Ramos (cell line): ENCODE results near the gene TMEM9.
"Not testable (repeated sequence)": the region's sequence is repeated elsewhere in the genome, so short reads cannot be mapped to it uniquely, and the experiment has no call there.

Experiments used
- in situ Hi-C: fragments of 300-500 bp; cut with MboI; formaldehyde crosslinking; loops from one replicate; pipeline ENCODE4 v1.14.3; 2022; ENCODE audit warnings: low sequenced_read_pairs; ENCODE audit not compliant: unreplicated experiment

Gene TMEM9

DNA sequence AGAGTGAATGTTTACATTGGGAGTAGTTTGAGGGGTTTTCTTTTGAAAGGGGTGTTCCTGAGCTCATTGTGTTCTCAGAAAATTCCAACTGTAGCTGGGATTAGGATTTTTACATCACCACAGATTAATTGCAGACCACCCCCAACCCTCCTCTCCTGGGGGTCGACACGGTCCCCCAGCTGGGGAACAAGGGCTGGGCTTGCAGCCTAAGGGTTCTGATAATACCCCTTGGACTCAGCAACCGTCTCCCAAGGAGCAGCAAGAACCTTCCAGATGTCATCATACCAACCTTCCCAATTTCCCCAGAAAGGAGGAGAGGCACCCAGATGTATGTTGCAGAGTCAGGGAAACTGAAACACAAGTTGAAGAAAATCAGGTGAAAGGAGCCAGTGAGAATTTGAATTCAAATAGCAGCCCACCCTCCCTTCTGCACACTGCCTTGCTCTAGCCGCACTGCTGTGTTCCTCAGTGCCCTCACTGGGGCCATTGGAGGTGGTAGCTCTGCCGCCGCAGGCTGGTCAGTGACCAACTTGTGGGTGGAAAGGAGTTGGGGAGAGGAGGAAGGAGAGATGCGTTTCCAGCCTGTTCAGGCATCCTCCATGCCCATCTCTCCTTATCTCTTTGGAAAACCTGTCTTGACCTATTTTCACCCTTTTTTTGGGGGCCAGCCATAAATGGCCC, 21.7 kb upstream of the TMEM9 start:
- in situ Hi-C loops = no loop called here

DNA sequence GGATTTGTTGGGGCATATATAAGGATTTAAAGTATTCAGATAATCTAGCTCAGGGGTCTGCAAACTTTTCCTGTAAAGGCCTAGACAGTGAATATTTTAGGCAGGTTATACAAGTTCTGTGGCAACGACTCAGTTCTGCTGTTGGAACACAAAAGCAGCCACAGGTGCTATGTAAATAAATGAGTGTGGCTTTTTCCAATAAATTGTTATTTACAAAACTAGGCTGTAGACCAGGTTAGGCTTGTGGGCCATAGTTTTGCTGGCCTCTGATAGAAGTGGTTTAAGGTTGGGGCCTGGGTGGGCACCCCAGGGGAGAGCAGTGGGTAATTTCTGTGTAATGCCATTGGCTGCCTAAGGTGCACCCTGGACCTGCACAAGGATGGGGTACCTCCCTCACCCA, 19.5 kb upstream of the TMEM9 start:
- in situ Hi-C loops = no loop called here

- in situ Hi-C loops = no loop called here
These were observed 18.8 kb upstream of the TMEM9 start for GRCh38 chr1:201172999-201173610.

DNA sequence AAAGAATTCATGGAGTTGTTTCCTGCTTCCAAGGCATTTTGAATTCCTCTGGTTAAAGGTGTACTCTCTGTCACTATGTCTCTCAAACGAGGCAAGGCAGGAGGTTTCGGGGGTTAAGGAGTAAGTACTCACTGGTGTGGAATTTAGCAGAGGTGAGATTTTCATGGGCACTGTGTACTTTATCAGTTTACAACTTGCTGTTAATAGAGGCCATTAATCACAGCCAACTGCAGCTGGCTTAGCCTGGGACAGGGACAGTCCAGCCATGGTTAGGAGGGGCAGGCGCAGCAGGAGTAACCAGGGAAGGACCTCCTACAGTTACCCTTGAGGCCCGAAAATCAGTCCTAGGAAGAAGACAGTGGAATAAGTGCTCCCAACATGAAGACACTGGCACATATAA, 18.1 kb upstream of the TMEM9 start:
- in situ Hi-C loops = no loop called here

GRCh38 chr1:201171063-201172036, 17.1 kb upstream of the TMEM9 start:
- in situ Hi-C loops = no loop called here

- in situ Hi-C loops = no loop called here
These were observed 16.3 kb upstream of the TMEM9 start for GRCh38 chr1:201170533-201171062.

GRCh38 chr1:201169971-201170532, 15.8 kb upstream of the TMEM9 start:
- in situ Hi-C loops = no loop called here

- in situ Hi-C loops = no loop called here
These were observed 14.9 kb upstream of the TMEM9 start for GRCh38 chr1:201169203-201169602.

GRCh38 chr1:201167041-201167991, 13.0 kb upstream of the TMEM9 start:
- in situ Hi-C loops = no loop called here

GRCh38 chr1:201164645-201165044, 10.4 kb upstream of the TMEM9 start:
- in situ Hi-C loops = no loop called here

- in situ Hi-C loops = no loop called here
These were observed 9.4 kb upstream of the TMEM9 start for GRCh38 chr1:201163707-201164106.

DNA sequence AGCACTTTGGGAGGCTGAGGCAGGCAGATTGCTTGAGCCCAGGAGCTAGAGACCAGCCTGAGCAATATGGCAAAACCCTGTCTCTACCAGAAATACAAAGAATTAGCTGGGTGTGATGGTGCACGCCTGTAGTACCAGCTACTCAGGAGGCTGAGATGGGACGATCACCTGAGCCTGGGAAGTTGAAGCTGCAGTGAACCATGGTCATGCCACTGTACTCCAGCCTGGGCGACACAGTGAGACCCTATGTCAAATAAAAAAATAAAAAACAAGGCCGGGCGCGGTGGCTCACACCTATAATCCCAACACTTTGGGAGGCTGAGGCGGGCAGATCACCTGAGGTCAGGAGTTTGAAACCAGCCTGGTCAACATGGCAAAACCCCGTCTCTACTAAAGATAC, 8.8 kb upstream of the TMEM9 start:
- in situ Hi-C loops = not testable (repeated sequence)

DNA sequence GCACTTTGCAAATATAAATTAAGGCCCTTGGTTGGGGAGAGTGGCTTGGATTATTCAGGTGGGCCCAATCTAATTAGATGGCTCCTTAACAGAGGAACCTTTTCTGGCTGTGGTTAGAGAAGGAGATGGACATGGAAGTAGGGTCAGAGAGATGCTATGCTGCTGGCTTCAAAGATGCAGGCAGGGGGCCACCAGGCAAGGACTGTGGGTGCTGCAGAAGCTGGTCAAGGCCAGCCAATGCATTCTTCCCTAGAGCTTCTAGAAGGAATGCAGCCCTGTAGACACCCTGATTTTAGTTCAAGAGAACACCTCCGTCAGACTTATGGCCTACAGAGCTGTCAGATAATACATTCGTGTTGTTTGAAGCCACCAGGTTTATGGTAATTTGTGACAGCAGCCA, 3.7 kb upstream of the TMEM9 start:
- in situ Hi-C loops = no loop called here

DNA sequence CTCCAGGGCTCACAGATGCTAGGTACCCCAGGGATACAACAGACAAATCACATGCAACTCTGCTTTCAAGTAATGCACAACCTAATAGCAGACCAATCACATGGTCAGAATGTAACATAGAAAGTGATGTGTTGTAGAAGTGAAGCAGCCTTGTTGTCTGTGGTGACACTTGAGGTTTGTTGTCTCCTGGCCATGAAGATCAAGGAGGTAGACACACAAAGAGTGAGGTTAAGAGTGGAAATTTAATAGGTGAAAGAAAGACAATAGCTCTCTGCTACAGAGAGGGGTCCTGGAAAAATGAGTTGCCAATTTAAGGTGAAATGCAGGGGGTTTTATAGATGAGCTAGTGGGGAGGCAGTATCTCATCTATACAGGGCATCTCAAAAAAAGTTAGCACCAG, 2.5 kb upstream of the TMEM9 start:
- in situ Hi-C loops = no loop called here

- in situ Hi-C loops = no loop called here
These were observed 2.1 kb upstream of the TMEM9 start for GRCh38 chr1:201156346-201156745.

GRCh38 chr1:201155354-201155753, 1.1 kb upstream of the TMEM9 start:
- in situ Hi-C loops = no loop called here

DNA sequence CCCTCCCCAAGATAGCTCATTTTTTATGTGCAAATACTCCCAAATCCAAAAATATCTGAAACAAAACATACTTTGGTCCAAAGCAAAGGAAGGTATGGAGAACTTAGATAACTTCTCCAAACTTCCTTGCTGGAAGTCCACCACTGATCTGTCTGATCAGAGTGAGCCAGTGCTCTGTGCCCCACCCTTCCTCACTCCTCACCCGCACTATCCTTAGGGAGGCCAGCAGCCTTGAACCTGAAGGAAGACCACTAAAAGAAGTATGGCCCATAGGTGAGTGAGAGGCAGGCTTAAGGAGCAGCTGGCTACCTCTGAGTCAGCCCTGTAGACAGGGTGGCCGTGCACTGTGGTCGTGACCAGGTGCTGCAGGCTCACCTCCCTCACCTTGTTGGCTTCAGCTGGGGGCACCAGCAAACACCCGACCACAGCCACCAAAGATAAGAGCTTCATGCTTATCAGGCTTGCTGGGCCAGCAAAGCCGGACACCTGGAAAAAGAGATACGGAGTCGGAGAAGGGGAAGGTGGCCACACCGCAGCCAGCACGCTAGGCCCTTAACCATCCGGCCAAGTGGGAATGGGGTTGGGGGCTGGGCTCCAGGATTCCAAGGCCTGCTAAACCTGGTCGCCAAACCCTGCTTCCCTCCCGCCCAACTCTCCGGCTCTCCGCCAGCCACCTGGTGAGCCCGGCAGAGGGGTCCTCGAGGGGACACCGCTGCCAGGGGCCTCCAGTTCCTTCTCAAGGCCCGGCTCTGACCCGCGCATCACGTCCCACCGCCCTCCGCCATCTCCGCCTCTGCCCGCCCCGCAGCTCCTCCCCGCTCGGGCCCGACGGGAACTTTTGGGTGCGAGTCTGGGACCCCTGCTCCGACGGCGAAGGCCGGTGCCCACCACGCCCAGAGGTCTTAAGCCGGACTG, 543 bp downstream of the TMEM9 start:
- in situ Hi-C loops = no loop called here

GRCh38 chr1:201149400-201149799, 4.9 kb downstream of the TMEM9 start:
- in situ Hi-C loops = no loop called here
